ENCODE data around the gene MTHFD2L. TPM values are rescaled to one million over a fixed set of nuclear protein-coding genes. Genes with fewer than 3 reads are reported as not detected.

The MTHFD2L gene
- total RNA-seq, 2 donors from 2014 or later = 5.8 to 26.9 TPM

- Histone ChIP-seq H3K36me3 (no peaks in the 10 kb centered on the region), H3K27me3 (replicated peaks; ENCODE audit: insufficient read depth) (no peaks in the 10 kb centered on the region), H3K9me3 (peaks cover 3% of the 10 kb centered on the region), H3K4me3 (no peak overlapping the region), H3K27ac (no peak overlapping the region), H3K4me1 (ENCODE audit: control insufficient read depth in 1 of 2, low read depth in 2 of 2) (peaks cover 0 to 7% of the 10 kb centered on the region in 2 donors)
- TF ChIP-seq CTCF (IDR thresholded peaks at IDR 0.05) = no peak
- no peak for ATAC-seq (ENCODE audit: insufficient number of reproducible peaks, low FRiP score, low read depth)
- DNase-seq (ENCODE audit: low spot score) = no peak
These were observed 59.4 kb downstream of the MTHFD2L start for GRCh38 chr4:74217365-74217764.

- no peak for ATAC-seq (ENCODE audit: insufficient number of reproducible peaks, low FRiP score, low read depth)
- Histone ChIP-seq H3K9me3 (no peaks in the 10 kb centered on the region), H3K4me3 (no peak overlapping the region), H3K36me3 (no peaks in the 10 kb centered on the region), H3K4me1 (ENCODE audit: control insufficient read depth in 1 of 2, low read depth in 2 of 2) (peaks cover 0 to 7% of the 10 kb centered on the region in 2 donors), H3K27me3 (replicated peaks; ENCODE audit: insufficient read depth) (no peaks in the 10 kb centered on the region), H3K27ac (no peak overlapping the region)
- DNase-seq (ENCODE audit: low spot score) = no peak
- TF ChIP-seq CTCF (IDR thresholded peaks at IDR 0.05) = no peak
These were observed 60.3 kb downstream of the MTHFD2L start for GRCh38 chr4:74218201-74218600.

GRCh38 chr4:74219240-74219639 lies 61.3 kb downstream of the MTHFD2L start:
- H3K36me3 ChIP-seq = no peaks in the 10 kb centered on the region
- H3K27me3 ChIP-seq (replicated peaks; ENCODE audit: insufficient read depth) = no peaks in the 10 kb centered on the region
- no peak for ATAC-seq (ENCODE audit: insufficient number of reproducible peaks, low FRiP score, low read depth)
- DNase-seq (ENCODE audit: low spot score) = no peak
- H3K9me3 ChIP-seq = no peaks in the 10 kb centered on the region
- TF ChIP-seq CTCF (IDR thresholded peaks at IDR 0.05) = no peak
- H3K4me3 ChIP-seq = no peak overlapping the region
- peaks cover 0 to 7% of the 10 kb centered on the region in 2 donors for H3K4me1 ChIP-seq (ENCODE audit: control insufficient read depth in 1 of 2, low read depth in 2 of 2)
- H3K27ac ChIP-seq = no peak overlapping the region

- no peak overlapping the region for H3K4me3 ChIP-seq
- TF ChIP-seq CTCF (IDR thresholded peaks at IDR 0.05) = no peak
- no peaks in the 10 kb centered on the region for H3K27me3 ChIP-seq (replicated peaks; ENCODE audit: insufficient read depth)
- H3K9me3 ChIP-seq = no peaks in the 10 kb centered on the region
- H3K36me3 ChIP-seq = no peaks in the 10 kb centered on the region
- ATAC-seq (ENCODE audit: insufficient number of reproducible peaks, low FRiP score, low read depth) (no peak), DNase-seq (ENCODE audit: low spot score) (no peak)
- H3K27ac ChIP-seq = no peak overlapping the region
- H3K4me1 ChIP-seq (ENCODE audit: control insufficient read depth in 1 of 2, low read depth in 2 of 2) = peaks cover 0 to 7% of the 10 kb centered on the region in 2 donors
These were observed 65.2 kb downstream of the MTHFD2L start for GRCh38 chr4:74223098-74223497.

- Histone ChIP-seq H3K4me3 (no peak overlapping the region), H3K27ac (no peak overlapping the region), H3K9me3 (no peaks in the 10 kb centered on the region), H3K36me3 (no peaks in the 10 kb centered on the region), H3K27me3 (replicated peaks; ENCODE audit: insufficient read depth) (no peaks in the 10 kb centered on the region), H3K4me1 (ENCODE audit: control insufficient read depth in 1 of 2, low read depth in 2 of 2) (peaks cover 0 to 7% of the 10 kb centered on the region in 2 donors)
- ATAC-seq (ENCODE audit: insufficient number of reproducible peaks, low FRiP score, low read depth) (no peak), DNase-seq (ENCODE audit: low spot score) (no peak)
- TF ChIP-seq CTCF (IDR thresholded peaks at IDR 0.05) = no peak
These were observed 65.9 kb downstream of the MTHFD2L start for GRCh38 chr4:74223801-74224200.

Data from thoracic aorta (tissue), 2 donors.